Measurements from ENCODE around the gene FTMT.

The FTMT gene

DNA sequence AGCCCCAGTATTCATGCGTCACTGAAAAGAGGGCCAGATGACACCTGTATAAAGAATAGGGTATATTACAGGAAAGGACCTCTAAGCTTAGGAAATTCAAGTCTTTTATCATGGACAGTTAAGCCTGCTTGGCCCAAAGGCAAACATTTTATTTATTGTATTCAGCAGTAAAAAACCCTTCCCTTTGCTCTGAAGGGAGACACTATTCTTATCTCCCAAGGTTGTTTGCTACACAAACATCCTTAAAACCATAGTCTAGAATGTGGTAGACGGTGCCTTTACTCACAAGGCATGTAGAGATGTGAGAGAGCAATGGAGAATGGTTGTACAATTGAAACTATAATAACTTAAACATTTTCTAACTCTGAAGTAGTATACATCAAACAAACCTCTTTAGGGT, 33.9 kb downstream of the FTMT start:
- DNase-seq (no peak), ATAC-seq (no peak)
- H3K27me3 Mint-ChIP-seq: no peaks in the 10 kb centered on the region
- no peak overlapping the region for H3K27ac Mint-ChIP-seq
- peaks cover 0 to 6% of the 10 kb centered on the region in 2 donors for H3K9me3 Mint-ChIP-seq
- H3K4me1 Mint-ChIP-seq: no peaks in the 10 kb centered on the region
- no peak overlapping the region for H3K4me3 Mint-ChIP-seq

DNA sequence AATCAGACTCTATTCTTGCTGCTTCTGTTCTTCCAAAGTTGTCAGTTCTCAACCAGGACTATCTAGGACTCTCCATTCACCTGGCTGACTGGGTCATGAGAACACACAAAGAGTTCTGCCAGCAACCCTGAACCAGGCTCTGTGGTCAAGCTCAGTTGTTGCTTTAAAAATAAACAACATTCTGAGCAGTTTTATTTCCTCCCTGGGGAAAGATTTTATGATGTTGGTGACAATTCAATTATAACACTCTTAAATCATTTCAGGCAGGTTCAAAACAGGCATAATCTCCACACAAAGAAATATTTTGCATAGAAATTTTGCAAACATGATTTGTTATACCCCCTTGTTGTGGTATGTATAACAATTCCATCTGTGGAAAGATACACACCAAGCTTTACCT, 36.0 kb downstream of the FTMT start:
- no peak overlapping the region for H3K4me3 Mint-ChIP-seq
- H3K4me1 Mint-ChIP-seq: no peaks in the 10 kb centered on the region
- H3K9me3 Mint-ChIP-seq: peaks cover 0 to 6% of the 10 kb centered on the region in 2 donors
- no peak overlapping the region for H3K27ac Mint-ChIP-seq
- H3K27me3 Mint-ChIP-seq: no peaks in the 10 kb centered on the region
- ATAC-seq (no peak), DNase-seq (no peak)

DNA sequence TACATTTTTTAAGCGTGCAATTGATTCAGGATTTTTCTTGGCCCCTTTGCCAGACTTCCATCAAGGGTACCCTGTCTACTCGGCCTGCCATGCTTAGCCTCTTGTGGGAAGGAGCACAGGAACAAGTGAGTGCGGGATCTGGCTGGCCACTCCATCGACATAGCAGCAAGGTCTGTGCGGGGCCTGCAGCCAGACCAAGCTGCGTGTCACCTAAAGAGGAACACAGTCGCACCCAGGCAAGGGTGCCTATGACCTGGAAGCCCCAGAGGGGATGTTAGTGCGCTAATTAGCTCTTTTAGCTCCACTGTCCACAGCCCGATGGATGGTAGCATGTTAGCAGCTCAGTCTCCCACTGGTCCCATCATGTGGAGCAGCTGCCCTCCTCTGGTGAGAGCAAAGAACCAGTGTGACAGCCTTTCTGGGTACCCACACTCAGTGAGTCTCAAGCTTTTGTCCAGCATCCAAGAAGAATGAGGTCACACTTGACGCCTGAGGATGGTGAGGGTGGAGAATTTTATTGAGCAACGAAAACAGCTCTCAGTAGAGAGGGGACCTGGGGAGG, 38.7 kb downstream of the FTMT start:
- no peaks in the 10 kb centered on the region for H3K27me3 Mint-ChIP-seq
- no peak overlapping the region for H3K4me3 Mint-ChIP-seq
- DNase-seq (no peak), ATAC-seq (no peak)
- H3K9me3 Mint-ChIP-seq: peaks cover 5 to 9% of the 10 kb centered on the region in 2 donors
- no peaks in the 10 kb centered on the region for H3K4me1 Mint-ChIP-seq
- no peak overlapping the region for H3K27ac Mint-ChIP-seq

DNA sequence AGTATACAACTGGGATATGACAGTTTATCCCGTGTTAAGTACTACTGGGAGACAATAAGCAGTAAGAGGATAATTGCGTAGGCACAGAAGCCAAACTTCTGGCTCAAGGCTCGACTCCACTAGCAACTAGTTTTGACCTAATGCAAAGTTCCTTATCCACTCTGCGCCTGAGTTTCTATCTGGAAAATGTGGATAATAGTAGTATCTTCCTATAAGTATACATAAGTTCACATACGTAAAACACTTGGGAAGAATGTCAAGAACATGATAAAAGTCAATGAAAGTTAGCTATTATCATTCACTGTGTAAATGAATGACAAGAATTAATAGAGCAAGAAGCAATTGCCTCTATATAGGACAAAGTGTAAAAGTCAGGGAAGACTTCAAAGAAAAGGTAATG, 45.7 kb downstream of the FTMT start:
- Mint-ChIP-seq H3K4me1 (no peaks in the 10 kb centered on the region), H3K27me3 (no peaks in the 10 kb centered on the region), H3K9me3 (peaks cover 5 to 9% of the 10 kb centered on the region in 2 donors), H3K27ac (no peak overlapping the region), H3K4me3 (no peak overlapping the region)
- ATAC-seq (no peak), DNase-seq (no peak)

DNA sequence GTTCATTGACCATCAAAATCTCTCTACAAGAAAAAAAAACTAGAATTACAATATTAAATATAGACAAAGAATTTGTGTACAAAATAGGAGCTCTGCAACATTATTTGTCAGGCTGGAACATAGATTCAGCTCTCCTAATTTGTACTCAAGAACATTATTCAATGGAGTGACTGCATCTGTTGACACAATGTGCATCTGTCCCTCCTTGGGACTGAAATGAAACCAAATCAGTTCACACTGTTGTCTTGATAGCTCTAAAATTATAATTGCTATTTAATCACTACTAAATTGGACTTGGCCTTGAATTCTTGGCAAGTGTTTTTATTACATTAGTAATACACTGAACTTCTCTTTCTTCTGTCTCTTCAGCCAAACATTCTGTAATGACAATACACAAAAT, 47.7 kb downstream of the FTMT start:
- no peaks in the 10 kb centered on the region for H3K4me1 Mint-ChIP-seq
- H3K4me3 Mint-ChIP-seq: no peak overlapping the region
- H3K27ac Mint-ChIP-seq: no peak overlapping the region
- no peak for ATAC-seq
- H3K9me3 Mint-ChIP-seq: no peaks in the 10 kb centered on the region
- no peaks in the 10 kb centered on the region for H3K27me3 Mint-ChIP-seq
- no peak for DNase-seq

Measured in stimulated activated naive CD8-positive, alpha-beta T cell treated with anti-CD3 and anti-CD28 coated beads, Interleukin-15, amount 100 ng/mL, for 72 hours (primary cell).